ENCODE measurements around the gene ERC2.

ERC2 gene

GRCh38 chr3:56295161-56295560, 173.1 kb downstream of the ERC2 start:
- no peak for TF ChIP-seq GATA2 (IDR thresholded peaks at IDR 0.05; ENCODE audit: low read depth, low read length)
- no peak for TF ChIP-seq GATA3 (IDR thresholded peaks at IDR 0.05; ENCODE audit: low read depth, low read length)

- no peak for TF ChIP-seq GATA3 (IDR thresholded peaks at IDR 0.05; ENCODE audit: low read depth, low read length)
- TF ChIP-seq GATA2 (IDR thresholded peaks at IDR 0.05; ENCODE audit: low read depth, low read length): no peak
Measured at GRCh38 chr3:56294286-56294685, 174.0 kb downstream of the ERC2 start.

GRCh38 chr3:56291953-56292352, 176.3 kb downstream of the ERC2 start:
- TF ChIP-seq GATA2 (IDR thresholded peaks at IDR 0.05; ENCODE audit: low read depth, low read length) (no peak), GATA3 (IDR thresholded peaks at IDR 0.05; ENCODE audit: low read depth, low read length) (no peak)

DNA sequence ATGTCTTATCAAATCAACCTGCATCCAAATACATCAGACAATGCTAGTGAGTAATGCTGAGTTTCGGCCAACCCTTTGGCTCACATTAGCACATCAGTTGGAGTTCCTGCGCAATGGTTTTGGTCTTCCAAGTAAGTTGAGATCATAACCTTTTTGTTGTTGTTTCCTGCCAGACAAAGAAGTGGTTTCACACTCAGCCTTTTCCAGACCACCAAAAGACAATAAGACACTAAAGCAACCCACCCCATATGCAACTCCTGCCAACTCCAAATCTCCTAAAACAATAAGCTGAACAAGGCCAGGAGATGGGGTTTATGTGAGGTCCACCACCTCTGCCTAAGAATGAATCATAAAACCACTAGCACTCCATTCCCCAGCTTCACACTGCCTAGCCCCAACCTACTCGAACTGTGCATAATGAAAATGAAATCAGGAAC, 177.0 kb downstream of the ERC2 start:
- TF ChIP-seq GATA2 (IDR thresholded peaks at IDR 0.05; ENCODE audit: low read depth, low read length) (no peak), GATA3 (IDR thresholded peaks at IDR 0.05; ENCODE audit: low read depth, low read length) (no peak)

DNA sequence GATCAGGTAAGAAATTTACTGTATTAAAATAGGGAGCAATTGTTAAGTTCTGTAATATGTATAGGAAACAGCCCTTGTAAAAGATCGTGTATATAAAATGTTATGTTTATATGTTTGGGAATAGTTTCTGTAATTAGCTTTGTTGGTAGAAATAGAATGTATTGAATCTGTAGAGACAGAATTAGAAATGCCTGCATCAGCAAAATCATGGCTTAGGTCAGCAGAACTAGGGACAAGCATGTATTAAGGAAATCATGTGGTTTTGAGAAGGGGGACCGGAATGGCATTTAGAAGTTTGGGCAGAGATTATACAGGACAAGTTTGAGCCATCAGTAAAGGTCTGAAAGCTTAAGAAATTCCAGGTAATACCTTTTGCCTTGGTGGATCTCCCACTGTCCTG, 177.9 kb downstream of the ERC2 start:
- TF ChIP-seq GATA2 (IDR thresholded peaks at IDR 0.05; ENCODE audit: low read depth, low read length) (no peak), GATA3 (IDR thresholded peaks at IDR 0.05; ENCODE audit: low read depth, low read length) (no peak)

- TF ChIP-seq GATA2 (IDR thresholded peaks at IDR 0.05; ENCODE audit: low read depth, low read length): no peak
- no peak for TF ChIP-seq GATA3 (IDR thresholded peaks at IDR 0.05; ENCODE audit: low read depth, low read length)
Measured at GRCh38 chr3:56288258-56288657, 180.0 kb downstream of the ERC2 start.

GRCh38 chr3:56282341-56282740, 185.9 kb downstream of the ERC2 start:
- TF ChIP-seq GATA2 (IDR thresholded peaks at IDR 0.05; ENCODE audit: low read depth, low read length) (no peak), GATA3 (IDR thresholded peaks at IDR 0.05; ENCODE audit: low read depth, low read length) (no peak)

GRCh38 chr3:56277236-56277635, 191.0 kb downstream of the ERC2 start:
- no peak for TF ChIP-seq GATA3 (IDR thresholded peaks at IDR 0.05; ENCODE audit: low read depth, low read length)
- TF ChIP-seq GATA2 (IDR thresholded peaks at IDR 0.05; ENCODE audit: low read depth, low read length): no peak

GRCh38 chr3:56275120-56275519, 193.1 kb downstream of the ERC2 start:
- TF ChIP-seq GATA2 (IDR thresholded peaks at IDR 0.05; ENCODE audit: low read depth, low read length): no peak
- no peak for TF ChIP-seq GATA3 (IDR thresholded peaks at IDR 0.05; ENCODE audit: low read depth, low read length)

DNA sequence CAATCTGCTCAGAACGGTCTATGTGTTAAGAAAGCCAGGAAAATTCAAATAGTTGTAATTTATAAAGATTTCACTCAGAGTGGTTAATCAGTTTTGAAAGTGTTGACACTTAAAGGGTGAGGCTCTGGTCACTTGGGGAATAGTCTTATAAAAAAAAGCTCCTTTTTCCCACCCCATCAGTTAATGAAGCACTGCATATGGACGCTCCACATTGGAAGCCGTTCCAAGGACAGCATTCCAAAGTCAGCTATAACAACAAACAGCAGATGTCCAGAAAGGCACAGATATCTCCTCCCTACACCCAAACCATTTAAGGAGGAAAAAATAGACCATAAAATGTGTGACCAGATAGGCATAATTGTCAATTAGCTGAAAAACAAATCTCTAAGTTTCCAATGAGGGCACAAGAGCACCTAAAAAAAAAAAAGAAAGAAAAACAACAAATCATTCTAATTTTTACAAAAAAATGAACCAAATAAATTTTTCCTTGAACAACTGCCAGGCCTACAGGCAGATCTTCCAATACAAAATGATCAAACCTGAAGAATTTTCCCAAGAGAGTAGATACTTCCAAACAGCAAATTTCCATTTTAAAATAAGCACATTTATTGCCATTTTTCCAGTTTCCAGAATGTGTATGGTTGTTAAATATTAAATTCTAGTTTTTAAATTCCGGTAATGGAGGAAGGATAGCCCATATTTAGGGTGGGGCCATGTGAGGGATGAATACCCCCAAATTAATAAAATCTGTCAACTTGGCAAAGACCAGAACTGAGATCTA, 198.3 kb downstream of the ERC2 start:
- TF ChIP-seq GATA3 (IDR thresholded peaks at IDR 0.05; ENCODE audit: low read depth, low read length): no peak
- no peak for TF ChIP-seq GATA2 (IDR thresholded peaks at IDR 0.05; ENCODE audit: low read depth, low read length)

- TF ChIP-seq GATA3 (IDR thresholded peaks at IDR 0.05; ENCODE audit: low read depth, low read length) (no peak), GATA2 (IDR thresholded peaks at IDR 0.05; ENCODE audit: low read depth, low read length) (no peak)
Measured at GRCh38 chr3:56268616-56269383, 199.5 kb downstream of the ERC2 start.

DNA sequence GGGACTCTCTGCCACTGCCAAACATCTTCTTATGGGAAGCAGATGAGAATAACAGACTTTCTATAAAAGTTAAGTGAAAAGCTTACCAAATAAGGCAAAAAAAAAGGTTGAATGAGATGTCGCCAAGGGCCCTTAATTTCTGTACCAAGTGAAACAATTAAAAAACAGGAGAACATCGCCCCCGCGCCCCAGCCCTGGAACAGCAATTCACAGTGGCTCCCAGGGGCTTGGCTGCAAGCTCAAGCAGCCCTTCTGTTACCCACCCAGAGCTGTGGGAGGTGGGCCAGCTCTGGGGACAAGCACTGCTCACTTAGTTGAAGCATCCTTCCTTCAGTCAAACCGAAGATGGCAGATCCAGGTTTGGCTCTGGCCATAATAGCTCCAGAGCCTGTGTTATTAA, 208.0 kb downstream of the ERC2 start:
- no peak for TF ChIP-seq GATA3 (IDR thresholded peaks at IDR 0.05; ENCODE audit: low read depth, low read length)
- no peak for TF ChIP-seq GATA2 (IDR thresholded peaks at IDR 0.05; ENCODE audit: low read depth, low read length)

GRCh38 chr3:56257826-56258225, 210.4 kb downstream of the ERC2 start:
- TF ChIP-seq GATA2 (IDR thresholded peaks at IDR 0.05; ENCODE audit: low read depth, low read length): no peak
- TF ChIP-seq GATA3 (IDR thresholded peaks at IDR 0.05; ENCODE audit: low read depth, low read length): no peak

DNA sequence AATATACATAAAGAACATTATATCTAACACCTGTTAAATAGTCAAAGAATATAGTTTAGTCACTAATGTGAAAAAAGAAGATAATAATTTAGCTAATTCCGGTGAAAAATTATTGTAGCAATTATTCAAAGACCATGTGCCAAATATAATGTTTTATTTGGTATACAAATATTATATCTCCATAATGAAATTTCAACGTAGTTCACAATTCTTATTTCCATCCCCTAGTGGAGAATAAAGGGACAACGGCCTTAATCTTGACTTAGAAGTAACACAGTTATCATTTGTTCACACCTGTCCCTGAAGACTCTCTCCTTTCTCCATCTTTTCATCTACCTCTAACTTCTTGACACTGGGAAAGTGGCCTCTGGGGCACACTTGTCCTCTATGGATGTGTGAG, 213.4 kb downstream of the ERC2 start:
- no peak for TF ChIP-seq GATA3 (IDR thresholded peaks at IDR 0.05; ENCODE audit: low read depth, low read length)

All from SH-SY5Y (cell line).